ENCODE results near the gene SLC12A9.
"Not testable (repeated sequence)": the region's sequence is repeated elsewhere in the genome, so short reads cannot be mapped to it uniquely, and the experiment has no call there.

Gene SLC12A9

GRCh38 chr7:100899432-100899831, 46.9 kb downstream of the SLC12A9 start:
- DNase-seq = no peak

GRCh38 chr7:100900978-100901377, 48.5 kb downstream of the SLC12A9 start:
- no peak for DNase-seq

GRCh38 chr7:100901921-100902332, 49.4 kb downstream of the SLC12A9 start:
- no peak for DNase-seq

- DNase-seq = no peak
These were observed 50.1 kb downstream of the SLC12A9 start for GRCh38 chr7:100902638-100903037.

GRCh38 chr7:100908512-100908911, 56.0 kb downstream of the SLC12A9 start:
- DNase-seq = no peak

GRCh38 chr7:100910443-100910842, 57.9 kb downstream of the SLC12A9 start:
- DNase-seq = not testable (repeated sequence)

GRCh38 chr7:100911484-100911883, 59.0 kb downstream of the SLC12A9 start:
- DNase-seq = no peak

GRCh38 chr7:100914208-100914878, 61.8 kb downstream of the SLC12A9 start:
- DNase-seq = no peak

GRCh38 chr7:100914879-100915447, 62.5 kb downstream of the SLC12A9 start:
- no peak for DNase-seq
